Vagina (tissue), 2 donors: ENCODE measurements around the gene CDH13. TPM values are rescaled to one million over a fixed set of nuclear protein-coding genes. Genes with fewer than 3 reads are reported as not detected.

Experiments
- DNase-seq, 2 donors: peaks; one replicate each; pipeline ENCODE4 v3.0.0-alpha.2; 2017; ENCODE audit errors: extremely low spot score in 2 of 2
- H3K27ac ChIP-seq: fragments of 200-600 bp; sonication (generic); one replicate; pipeline ENCODE4 v1.5.1; 2019
- H3K27me3 ChIP-seq: fragments of 200-600 bp; sonication (generic); one replicate; pipeline ENCODE4 v1.5.1; 2019
- H3K36me3 ChIP-seq, 2 donors: fragments of 200-600 bp; sonication (generic); one replicate each; pipeline ENCODE4 v1.5.1; 2017 to 2019
- H3K4me1 ChIP-seq: fragments of 200-600 bp; sonication (generic); one replicate; pipeline ENCODE4 v1.5.1; 2019
- H3K4me3 ChIP-seq, 2 donors: fragments of 200-600 bp; sonication (generic); 1 replicate in 1 of 2; 2 replicates in 1 of 2; pipeline ENCODE4 v1.5.1; 2016 to 2019
- H3K9me3 ChIP-seq: fragments of 200-600 bp; sonication (generic); one replicate; pipeline ENCODE4 v1.5.1; 2019
- POLR2A ChIP-seq, 2 donors: fragments of 450-650 bp; IDR thresholded peaks; one replicate each; pipeline ENCODE4 v1.6.1; 2017; ENCODE audit warnings: antibody characterized with exemption in 2 of 2, mild to moderate bottlenecking in 2 of 2, moderate library complexity in 2 of 2
- POLR2AphosphoS5 ChIP-seq, 2 donors: sonication (generic); formaldehyde crosslinking; IDR thresholded peaks; one replicate each; pipeline ENCODE4 v1.9.0; 2017; ENCODE audit warnings: antibody characterized with exemption in 2 of 2, mild to moderate bottlenecking in 2 of 2, low read depth in 1 of 2; ENCODE audit not compliant: insufficient read depth in 1 of 2
- intact Hi-C: fragments of 100-400 bp; cut with DNase I; formaldehyde crosslinking; loops from one replicate; pipeline ENCODE4 v1.15.1; 2023
- total RNA-seq: library from RNA; depleted of rRNA; stranded (reverse); fragments of >200 nt; gene quantifications from one replicate; pipeline ENCODE4 v1.2.3, GENCODE V29; 2016
- TF ChIP-seq, protein P1 (sequence below), 3 experiments: fragments of 450-650 bp in 2 of 3; fragments of 200-600 bp in 1 of 3; sonication (generic) in 1 of 3; IDR thresholded peaks; one replicate each; pipeline ENCODE4 v1.5.1; 2017 to 2019; ENCODE audit warnings: antibody characterized with exemption in 3 of 3, mild to moderate bottlenecking in 2 of 3, moderate library complexity in 2 of 3

The CDH13 gene
- total RNA-seq, 1 donor from 2014 or later, result 123 TPM

DNA sequence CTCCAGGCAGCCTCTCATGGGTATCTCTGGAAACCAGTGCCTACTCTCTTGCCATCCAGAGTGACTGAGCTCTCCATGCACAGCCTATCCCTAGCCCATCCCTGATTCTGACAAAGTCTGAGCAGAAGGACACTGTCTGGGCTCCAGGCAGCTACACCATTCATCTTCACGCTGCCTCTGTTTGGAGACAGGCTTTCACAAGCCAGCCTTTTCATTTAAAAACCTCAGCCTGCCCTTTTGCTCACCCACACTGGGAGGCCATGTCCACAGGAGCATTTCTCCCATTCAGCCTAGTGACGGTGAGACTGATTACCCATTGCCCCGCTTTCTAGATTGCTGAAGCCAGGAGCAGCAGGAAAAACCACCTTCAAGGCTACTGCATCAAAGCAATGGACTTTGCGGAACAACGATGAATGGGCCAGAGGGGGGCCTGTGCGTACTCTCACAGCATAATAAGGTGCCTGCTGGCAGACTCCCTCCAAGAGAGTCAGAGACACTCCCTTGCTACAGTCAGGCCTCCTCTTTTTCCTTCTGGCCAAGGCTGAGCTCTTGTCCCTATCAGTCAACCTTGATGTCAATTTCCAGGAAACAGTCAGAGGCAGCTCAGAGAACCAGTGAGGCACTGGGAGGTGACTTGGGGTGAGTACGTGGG lies 24.7 kb upstream of the CDH13 start:
- H3K4me1 ChIP-seq, result no peaks in the 10 kb centered on the region
- DNase-seq, result no peak
- intact Hi-C loops, result no loop called here
- H3K36me3 ChIP-seq, result no peaks in the 10 kb centered on the region
- H3K27me3 ChIP-seq, result no peaks in the 10 kb centered on the region
- no peaks in the 10 kb centered on the region for H3K9me3 ChIP-seq
- H3K27ac ChIP-seq, result no peak overlapping the region
- no peak for TF ChIP-seq POLR2AphosphoS5 (IDR thresholded peaks at IDR 0.05; ENCODE audit: insufficient read depth in 1 of 2, low read depth in 1 of 2)
- no peak overlapping the region for H3K4me3 ChIP-seq

DNA sequence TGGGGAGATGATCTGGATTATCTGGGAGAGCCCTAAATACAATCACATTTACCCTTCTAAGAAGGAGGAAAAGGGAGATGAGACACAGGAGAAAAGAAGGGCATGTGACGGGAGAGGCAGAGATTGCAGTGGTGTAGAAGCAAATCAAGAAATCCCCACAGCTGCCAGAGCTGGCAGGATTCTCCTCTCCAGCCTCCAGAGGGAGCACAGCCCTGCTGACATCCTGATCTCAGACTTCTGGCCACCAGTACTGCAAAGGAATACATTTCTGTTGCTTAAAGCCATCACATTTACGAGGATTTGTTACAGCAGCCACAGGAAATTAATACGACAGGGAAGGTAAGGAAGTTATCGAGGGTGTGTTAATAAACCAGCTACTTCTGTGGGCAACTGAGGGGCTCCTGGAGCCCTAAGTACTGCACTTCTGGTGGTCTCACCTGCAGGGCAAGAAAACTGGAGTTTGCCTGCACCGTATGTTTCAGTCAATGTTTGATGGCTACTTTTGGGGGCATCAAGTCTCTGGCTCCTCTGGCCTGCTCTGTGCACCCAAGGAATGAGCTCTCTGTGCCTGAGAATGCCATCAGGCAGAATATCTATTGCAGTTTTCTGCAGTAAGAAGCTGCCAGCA lies 22.9 kb upstream of the CDH13 start:
- H3K27me3 ChIP-seq, result no peaks in the 10 kb centered on the region
- DNase-seq, result no peak

DNA sequence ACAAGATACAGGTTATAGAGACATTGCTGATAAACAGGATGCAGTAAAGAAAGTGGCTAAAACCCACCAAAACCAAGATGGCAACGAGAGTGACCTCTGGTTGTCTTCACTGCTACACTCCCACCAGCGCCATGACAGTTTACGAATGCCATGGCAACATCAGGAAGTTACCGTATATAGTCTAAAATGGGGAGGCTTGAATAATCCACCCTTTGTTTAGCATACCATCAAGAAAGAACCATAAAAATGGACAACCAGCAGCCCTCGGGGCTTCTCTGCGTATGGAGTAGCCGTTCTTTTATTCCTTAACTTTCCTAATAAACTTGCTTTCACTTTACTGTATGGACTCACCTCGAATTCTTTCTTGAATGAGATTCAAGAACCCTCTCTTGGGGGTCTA lies 21.7 kb upstream of the CDH13 start:
- no peaks in the 10 kb centered on the region for H3K27me3 ChIP-seq
- intact Hi-C loops, result no loop called here
- no peak overlapping the region for H3K27ac ChIP-seq
- TF ChIP-seq POLR2A (IDR thresholded peaks at IDR 0.05), result no peak
- TF ChIP-seq, protein P1, sequence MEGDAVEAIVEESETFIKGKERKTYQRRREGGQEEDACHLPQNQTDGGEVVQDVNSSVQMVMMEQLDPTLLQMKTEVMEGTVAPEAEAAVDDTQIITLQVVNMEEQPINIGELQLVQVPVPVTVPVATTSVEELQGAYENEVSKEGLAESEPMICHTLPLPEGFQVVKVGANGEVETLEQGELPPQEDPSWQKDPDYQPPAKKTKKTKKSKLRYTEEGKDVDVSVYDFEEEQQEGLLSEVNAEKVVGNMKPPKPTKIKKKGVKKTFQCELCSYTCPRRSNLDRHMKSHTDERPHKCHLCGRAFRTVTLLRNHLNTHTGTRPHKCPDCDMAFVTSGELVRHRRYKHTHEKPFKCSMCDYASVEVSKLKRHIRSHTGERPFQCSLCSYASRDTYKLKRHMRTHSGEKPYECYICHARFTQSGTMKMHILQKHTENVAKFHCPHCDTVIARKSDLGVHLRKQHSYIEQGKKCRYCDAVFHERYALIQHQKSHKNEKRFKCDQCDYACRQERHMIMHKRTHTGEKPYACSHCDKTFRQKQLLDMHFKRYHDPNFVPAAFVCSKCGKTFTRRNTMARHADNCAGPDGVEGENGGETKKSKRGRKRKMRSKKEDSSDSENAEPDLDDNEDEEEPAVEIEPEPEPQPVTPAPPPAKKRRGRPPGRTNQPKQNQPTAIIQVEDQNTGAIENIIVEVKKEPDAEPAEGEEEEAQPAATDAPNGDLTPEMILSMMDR (IDR thresholded peaks at IDR 0.05), result no peak
- no peak for TF ChIP-seq POLR2AphosphoS5 (IDR thresholded peaks at IDR 0.05; ENCODE audit: insufficient read depth in 1 of 2, low read depth in 1 of 2)
- no peak overlapping the region for H3K4me3 ChIP-seq
- no peaks in the 10 kb centered on the region for H3K4me1 ChIP-seq
- DNase-seq, result no peak
- no peaks in the 10 kb centered on the region for H3K36me3 ChIP-seq
- no peaks in the 10 kb centered on the region for H3K9me3 ChIP-seq

More for the DNA sequence above, 22.9 kb upstream of the CDH13 start:
- Histone ChIP-seq H3K27ac (no peak overlapping the region), H3K36me3 (no peaks in the 10 kb centered on the region), H3K4me1 (no peaks in the 10 kb centered on the region), H3K4me3 (no peak overlapping the region), H3K9me3 (no peaks in the 10 kb centered on the region)
- TF ChIP-seq POLR2AphosphoS5 (IDR thresholded peaks at IDR 0.05; ENCODE audit: insufficient read depth in 1 of 2, low read depth in 1 of 2) (no peak), POLR2A (IDR thresholded peaks at IDR 0.05) (no peak)
- TF ChIP-seq, protein P1 (IDR thresholded peaks at IDR 0.05), result peak; percentile 26 to 66 (median 31)
- intact Hi-C loops, result no loop called here

DNA sequence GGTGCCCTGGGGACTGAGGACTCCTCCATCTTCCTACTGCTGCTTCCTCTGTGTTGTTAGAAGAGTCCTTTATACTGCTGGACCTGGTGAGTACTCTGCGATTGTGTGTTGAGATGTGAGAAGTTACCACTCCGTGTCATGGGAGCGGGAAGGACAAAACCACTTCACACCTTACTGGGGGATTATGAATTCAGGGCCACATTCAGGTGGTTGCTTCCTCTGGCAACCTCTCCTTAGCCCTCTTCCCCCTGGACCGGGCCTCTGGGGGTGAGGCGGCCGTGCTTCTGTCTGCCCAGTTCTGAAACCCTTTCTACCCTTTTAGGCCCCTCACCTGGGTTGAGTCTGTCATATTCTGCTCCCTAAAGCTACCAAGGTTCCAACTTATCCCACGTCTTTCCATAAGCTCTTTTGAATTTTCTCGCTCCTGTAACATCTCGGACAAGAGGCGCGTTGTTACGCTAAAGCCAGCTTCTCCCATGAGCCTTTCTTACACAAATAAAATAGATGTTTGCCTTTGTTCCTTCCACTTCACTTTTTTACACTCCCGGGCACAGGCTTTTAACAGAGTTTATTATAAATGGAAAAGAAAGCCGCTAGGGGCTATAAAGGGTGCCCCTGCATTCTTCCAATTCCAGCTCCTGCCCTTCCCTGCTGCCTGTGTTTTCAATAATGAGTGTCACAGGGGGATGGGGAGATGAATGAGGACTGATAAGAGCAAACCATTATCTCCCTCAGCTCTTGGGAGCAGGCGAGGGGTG lies 20.7 kb upstream of the CDH13 start:
- Histone ChIP-seq H3K9me3 (no peaks in the 10 kb centered on the region), H3K36me3 (no peaks in the 10 kb centered on the region), H3K27ac (no peak overlapping the region), H3K4me1 (no peaks in the 10 kb centered on the region), H3K27me3 (no peaks in the 10 kb centered on the region), H3K4me3 (no peak overlapping the region)
- intact Hi-C loops, result no loop called here
- DNase-seq, result no peak
- TF ChIP-seq POLR2AphosphoS5 (IDR thresholded peaks at IDR 0.05; ENCODE audit: insufficient read depth in 1 of 2, low read depth in 1 of 2) (no peak), POLR2A (IDR thresholded peaks at IDR 0.05) (no peak)
- TF ChIP-seq, protein P1 (IDR thresholded peaks at IDR 0.05), result no peak

DNA sequence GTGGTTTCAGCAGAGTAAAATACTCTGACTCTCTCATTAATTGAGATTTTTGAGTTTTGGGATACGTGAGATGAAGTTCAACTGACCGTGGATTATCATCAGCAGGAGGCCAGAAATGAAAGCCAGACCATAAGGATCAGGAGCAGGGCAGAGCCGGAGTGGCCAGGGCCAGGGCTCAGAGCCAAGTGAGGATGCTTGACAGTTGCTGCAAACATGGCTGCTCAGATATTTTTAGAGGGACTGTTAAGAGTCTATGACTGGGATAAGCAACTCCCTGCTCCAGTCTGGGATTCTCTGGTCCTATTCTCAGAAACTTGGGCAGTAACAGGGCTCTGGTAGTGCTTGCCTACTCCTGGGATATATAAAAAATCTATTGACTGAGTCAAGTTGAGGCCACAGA lies 17.6 kb upstream of the CDH13 start:
- H3K9me3 ChIP-seq, result no peaks in the 10 kb centered on the region
- DNase-seq, result no peak
- H3K4me1 ChIP-seq, result no peaks in the 10 kb centered on the region
- H3K4me3 ChIP-seq, result no peak overlapping the region
- H3K27ac ChIP-seq, result no peak overlapping the region
- TF ChIP-seq, protein P1 (IDR thresholded peaks at IDR 0.05), result no peak
- H3K36me3 ChIP-seq, result no peaks in the 10 kb centered on the region
- H3K27me3 ChIP-seq, result no peaks in the 10 kb centered on the region
- intact Hi-C loops, result no loop called here
